Measurements from ENCODE around the gene HIP1.

Gene HIP1

GRCh38 chr7:75601539-75601938, 137.2 kb downstream of the HIP1 start:
- TF ChIP-seq GATA2 (IDR thresholded peaks at IDR 0.05; ENCODE audit: low read depth, low read length) (no peak), GATA3 (IDR thresholded peaks at IDR 0.05; ENCODE audit: low read depth, low read length) (no peak)

- TF ChIP-seq GATA2 (IDR thresholded peaks at IDR 0.05; ENCODE audit: low read depth, low read length) = no peak
- no peak for TF ChIP-seq GATA3 (IDR thresholded peaks at IDR 0.05; ENCODE audit: low read depth, low read length)
These were observed 139.4 kb downstream of the HIP1 start for GRCh38 chr7:75599244-75599781.

- TF ChIP-seq GATA3 (IDR thresholded peaks at IDR 0.05; ENCODE audit: low read depth, low read length) = no peak
- TF ChIP-seq GATA2 (IDR thresholded peaks at IDR 0.05; ENCODE audit: low read depth, low read length) = no peak
These were observed 141.8 kb downstream of the HIP1 start for GRCh38 chr7:75596727-75597614.

GRCh38 chr7:75595766-75596165, 143.0 kb downstream of the HIP1 start:
- TF ChIP-seq GATA2 (IDR thresholded peaks at IDR 0.05; ENCODE audit: low read depth, low read length) (no peak), GATA3 (IDR thresholded peaks at IDR 0.05; ENCODE audit: low read depth, low read length) (no peak)

GRCh38 chr7:75591467-75592255, 147.1 kb downstream of the HIP1 start:
- TF ChIP-seq GATA3 (IDR thresholded peaks at IDR 0.05; ENCODE audit: low read depth, low read length) = no peak
- TF ChIP-seq GATA2 (IDR thresholded peaks at IDR 0.05; ENCODE audit: low read depth, low read length) = no peak

GRCh38 chr7:75590373-75591005, 148.3 kb downstream of the HIP1 start:
- TF ChIP-seq GATA2 (IDR thresholded peaks at IDR 0.05; ENCODE audit: low read depth, low read length) (no peak), GATA3 (IDR thresholded peaks at IDR 0.05; ENCODE audit: low read depth, low read length) (no peak)

GRCh38 chr7:75584354-75584753, 154.4 kb downstream of the HIP1 start:
- no peak for TF ChIP-seq GATA3 (IDR thresholded peaks at IDR 0.05; ENCODE audit: low read depth, low read length)

GRCh38 chr7:75583255-75583654, 155.5 kb downstream of the HIP1 start:
- TF ChIP-seq GATA2 (IDR thresholded peaks at IDR 0.05; ENCODE audit: low read depth, low read length) = no peak
- no peak for TF ChIP-seq GATA3 (IDR thresholded peaks at IDR 0.05; ENCODE audit: low read depth, low read length)

- TF ChIP-seq GATA3 (IDR thresholded peaks at IDR 0.05; ENCODE audit: low read depth, low read length) = no peak
These were observed 158.8 kb downstream of the HIP1 start for GRCh38 chr7:75579899-75580298.

- TF ChIP-seq GATA2 (IDR thresholded peaks at IDR 0.05; ENCODE audit: low read depth, low read length) (no peak), GATA3 (IDR thresholded peaks at IDR 0.05; ENCODE audit: low read depth, low read length) (no peak)
These were observed 160.7 kb downstream of the HIP1 start for GRCh38 chr7:75578081-75578480.

- TF ChIP-seq GATA3 (IDR thresholded peaks at IDR 0.05; ENCODE audit: low read depth, low read length) (no peak), GATA2 (IDR thresholded peaks at IDR 0.05; ENCODE audit: low read depth, low read length) (no peak)
These were observed 163.1 kb downstream of the HIP1 start for GRCh38 chr7:75575488-75576121.

- TF ChIP-seq GATA2 (IDR thresholded peaks at IDR 0.05; ENCODE audit: low read depth, low read length) (no peak), GATA3 (IDR thresholded peaks at IDR 0.05; ENCODE audit: low read depth, low read length) (no peak)
These were observed 165.2 kb downstream of the HIP1 start for GRCh38 chr7:75573477-75574019.

GRCh38 chr7:75572814-75573213, 165.9 kb downstream of the HIP1 start:
- no peak for TF ChIP-seq GATA3 (IDR thresholded peaks at IDR 0.05; ENCODE audit: low read depth, low read length)
- TF ChIP-seq GATA2 (IDR thresholded peaks at IDR 0.05; ENCODE audit: low read depth, low read length) = no peak

All from SH-SY5Y (cell line).